ENCODE data around the gene KHDRBS2.

- TF ChIP-seq, protein P1, sequence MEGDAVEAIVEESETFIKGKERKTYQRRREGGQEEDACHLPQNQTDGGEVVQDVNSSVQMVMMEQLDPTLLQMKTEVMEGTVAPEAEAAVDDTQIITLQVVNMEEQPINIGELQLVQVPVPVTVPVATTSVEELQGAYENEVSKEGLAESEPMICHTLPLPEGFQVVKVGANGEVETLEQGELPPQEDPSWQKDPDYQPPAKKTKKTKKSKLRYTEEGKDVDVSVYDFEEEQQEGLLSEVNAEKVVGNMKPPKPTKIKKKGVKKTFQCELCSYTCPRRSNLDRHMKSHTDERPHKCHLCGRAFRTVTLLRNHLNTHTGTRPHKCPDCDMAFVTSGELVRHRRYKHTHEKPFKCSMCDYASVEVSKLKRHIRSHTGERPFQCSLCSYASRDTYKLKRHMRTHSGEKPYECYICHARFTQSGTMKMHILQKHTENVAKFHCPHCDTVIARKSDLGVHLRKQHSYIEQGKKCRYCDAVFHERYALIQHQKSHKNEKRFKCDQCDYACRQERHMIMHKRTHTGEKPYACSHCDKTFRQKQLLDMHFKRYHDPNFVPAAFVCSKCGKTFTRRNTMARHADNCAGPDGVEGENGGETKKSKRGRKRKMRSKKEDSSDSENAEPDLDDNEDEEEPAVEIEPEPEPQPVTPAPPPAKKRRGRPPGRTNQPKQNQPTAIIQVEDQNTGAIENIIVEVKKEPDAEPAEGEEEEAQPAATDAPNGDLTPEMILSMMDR (IDR thresholded peaks at IDR 0.05), result no peak
- no peak for TF ChIP-seq POLR2A (IDR thresholded peaks at IDR 0.05)
Observed at GRCh38 chr6:61959196-61959595, 326.8 kb downstream of the KHDRBS2 start.
